DMS53 (cell line): Measurements from ENCODE around the gene TRIM14.
A peak's percentile ranks its signal among the peaks of the same experiment; 100 is the strongest.

Experiments
- DNase-seq: peaks from one replicate; lab custom pipeline; 2025; lab: John Stamatoyannopoulos, UW

TRIM14 gene, protein sequence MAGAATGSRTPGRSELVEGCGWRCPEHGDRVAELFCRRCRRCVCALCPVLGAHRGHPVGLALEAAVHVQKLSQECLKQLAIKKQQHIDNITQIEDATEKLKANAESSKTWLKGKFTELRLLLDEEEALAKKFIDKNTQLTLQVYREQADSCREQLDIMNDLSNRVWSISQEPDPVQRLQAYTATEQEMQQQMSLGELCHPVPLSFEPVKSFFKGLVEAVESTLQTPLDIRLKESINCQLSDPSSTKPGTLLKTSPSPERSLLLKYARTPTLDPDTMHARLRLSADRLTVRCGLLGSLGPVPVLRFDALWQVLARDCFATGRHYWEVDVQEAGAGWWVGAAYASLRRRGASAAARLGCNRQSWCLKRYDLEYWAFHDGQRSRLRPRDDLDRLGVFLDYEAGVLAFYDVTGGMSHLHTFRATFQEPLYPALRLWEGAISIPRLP

DNA sequence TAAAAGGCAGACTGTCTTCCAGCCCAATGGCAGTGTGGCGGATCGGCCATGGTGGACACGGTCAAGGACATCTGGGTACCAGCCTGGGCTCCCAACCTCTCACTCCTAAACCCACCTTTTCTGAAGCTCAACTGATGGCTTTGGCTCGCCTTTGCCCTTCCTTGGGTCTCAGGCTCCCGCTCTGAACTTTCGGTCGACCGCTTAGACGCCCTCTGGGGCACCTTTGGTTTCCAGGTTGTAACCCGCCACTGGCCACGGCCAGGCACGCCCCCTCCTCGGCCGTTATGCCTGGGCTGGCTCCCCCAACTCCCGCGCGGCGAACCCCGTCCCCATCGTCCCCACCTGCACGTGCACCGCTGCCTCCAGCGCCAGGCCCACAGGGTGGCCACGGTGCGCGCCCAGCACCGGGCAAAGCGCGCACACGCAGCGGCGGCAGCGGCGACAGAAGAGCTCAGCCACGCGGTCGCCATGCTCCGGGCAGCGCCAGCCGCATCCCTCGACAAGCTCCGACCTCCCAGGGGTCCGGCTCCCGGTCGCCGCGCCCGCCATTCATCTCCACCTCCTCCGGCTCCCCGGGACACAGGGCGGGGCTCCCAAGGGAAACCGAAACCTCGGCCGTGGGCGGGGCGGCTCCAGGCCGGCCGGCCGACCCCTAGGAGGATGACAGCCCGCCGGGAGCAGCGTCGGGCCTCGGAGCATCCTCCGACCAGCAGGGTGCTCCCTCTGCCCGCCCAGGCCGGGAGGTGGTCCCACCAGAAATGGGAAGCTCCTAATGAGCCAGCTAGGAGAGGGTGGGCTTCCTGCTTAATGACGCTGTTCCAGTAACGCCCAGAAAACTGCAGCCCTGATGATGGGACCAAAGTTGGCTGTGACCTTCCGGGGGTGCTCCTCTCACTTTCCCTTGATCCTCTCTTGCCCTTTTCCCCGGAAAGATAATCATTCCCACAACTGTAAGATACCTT lies at the start of gene TRIM14:
Gene TRIM14, minus strand, starts transcription at position 583 of the 962 bp plus-strand sequence. Its CDS starts 34 bp downstream, at position 549.
- DNase-seq = peak; percentile 82

DNA sequence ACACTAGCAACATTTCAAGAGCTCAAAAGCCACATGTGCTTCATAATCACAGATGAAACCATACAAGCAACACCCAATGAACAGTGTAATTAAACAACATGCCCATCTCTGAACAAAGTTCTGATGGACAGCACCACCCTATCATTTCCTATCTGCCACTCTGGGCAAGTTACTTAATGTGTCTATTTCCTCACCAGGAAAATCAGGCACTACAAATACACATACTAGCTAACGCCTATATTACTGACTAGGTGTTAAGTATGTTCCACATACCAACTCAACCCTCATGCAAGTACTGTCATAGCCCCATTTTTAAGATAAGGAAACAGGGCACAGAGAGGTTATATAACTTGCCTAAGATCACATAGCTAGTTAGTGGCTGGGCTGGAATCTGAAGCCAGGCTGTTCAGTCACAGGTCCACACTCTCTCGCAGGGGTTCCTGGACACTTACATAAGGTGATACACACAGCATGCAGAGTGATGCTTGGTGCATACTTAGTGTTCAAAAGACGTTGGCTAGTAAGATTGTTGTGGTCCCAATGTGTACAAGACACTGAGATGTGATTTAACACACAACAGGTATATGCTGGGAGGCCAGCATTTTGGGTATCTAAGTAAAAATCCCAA lies 49.2 kb upstream of the TRIM14 start:
- DNase-seq = no peak

DNA sequence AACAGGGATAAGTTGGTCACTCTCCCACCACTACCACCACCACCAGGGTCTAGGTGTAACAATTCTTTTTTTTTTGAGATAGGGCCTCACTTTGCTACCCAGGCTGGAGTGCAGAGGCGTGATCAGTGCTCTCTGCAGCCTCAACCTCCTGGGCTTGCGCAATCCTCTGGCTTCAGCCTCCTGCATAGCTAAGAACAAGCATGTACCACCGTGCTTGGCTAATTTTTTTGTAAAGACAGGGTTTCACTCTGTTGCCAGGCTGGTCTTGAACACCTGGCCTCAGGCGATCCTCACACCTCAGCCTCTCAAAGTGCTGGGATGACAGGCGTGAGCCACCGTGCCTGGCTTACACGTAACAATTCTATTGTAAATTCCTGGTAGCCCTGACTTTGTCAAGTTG lies 45.9 kb upstream of the TRIM14 start:
- no peak for DNase-seq

DNA sequence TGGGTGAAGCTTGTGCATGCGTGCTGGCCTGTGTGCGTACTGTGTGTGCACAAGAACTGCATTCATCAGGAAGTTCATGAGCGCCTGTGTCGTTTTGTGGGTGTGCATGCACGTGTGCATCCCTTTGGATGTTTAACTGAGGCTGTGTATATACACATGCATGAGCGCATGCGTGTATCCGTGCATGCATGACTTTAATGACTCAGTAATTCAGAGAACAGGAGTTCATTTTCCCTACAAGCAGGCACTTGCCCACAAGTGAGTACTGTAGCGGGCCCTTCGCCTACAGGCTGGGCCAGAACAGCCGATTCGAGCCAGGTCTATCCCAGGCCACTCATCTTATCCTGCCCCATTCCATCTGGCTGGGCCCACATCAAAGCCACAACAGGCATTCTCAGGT lies 43.6 kb upstream of the TRIM14 start:
- no peak for DNase-seq

DNA sequence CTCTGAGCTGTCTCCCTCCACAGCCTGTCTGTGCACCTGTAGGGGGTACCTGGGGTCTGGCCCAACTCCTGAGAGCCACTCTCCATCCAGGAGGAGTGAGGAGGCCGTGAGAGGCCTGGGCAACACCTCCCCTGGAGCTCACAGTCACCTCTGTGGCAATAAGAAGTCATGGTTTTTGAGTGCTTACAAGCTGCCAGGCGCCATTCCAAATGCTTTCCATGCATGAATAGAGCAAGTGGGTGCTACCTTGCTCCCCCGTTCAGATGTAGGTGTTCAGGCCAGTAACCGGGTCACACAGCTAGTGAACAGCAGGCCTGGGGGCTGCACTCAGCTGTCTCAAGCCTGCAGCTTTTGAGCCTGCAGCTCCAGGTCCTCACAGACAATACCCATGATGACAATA lies 42.8 kb upstream of the TRIM14 start:
- no peak for DNase-seq

DNA sequence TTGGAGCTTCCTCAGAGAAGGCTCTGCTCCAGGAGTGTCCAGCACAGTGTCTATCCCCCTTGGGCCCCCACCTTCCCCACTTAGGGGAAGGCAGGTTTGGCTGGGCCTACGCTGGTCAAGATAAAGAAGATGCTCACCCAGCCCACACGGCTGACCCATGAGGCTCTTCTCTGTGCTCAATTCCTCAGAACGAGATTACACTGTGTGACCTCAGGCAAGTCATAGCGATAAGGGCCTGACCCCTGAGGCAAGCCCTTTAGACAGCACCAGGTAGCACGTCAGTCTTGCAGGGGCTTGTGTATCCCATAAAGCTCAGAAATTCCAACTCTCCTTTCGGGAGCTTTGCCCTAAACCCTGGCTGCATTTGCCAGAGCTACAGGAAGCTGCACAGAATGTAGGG lies 40.8 kb upstream of the TRIM14 start:
- DNase-seq = no peak

DNA sequence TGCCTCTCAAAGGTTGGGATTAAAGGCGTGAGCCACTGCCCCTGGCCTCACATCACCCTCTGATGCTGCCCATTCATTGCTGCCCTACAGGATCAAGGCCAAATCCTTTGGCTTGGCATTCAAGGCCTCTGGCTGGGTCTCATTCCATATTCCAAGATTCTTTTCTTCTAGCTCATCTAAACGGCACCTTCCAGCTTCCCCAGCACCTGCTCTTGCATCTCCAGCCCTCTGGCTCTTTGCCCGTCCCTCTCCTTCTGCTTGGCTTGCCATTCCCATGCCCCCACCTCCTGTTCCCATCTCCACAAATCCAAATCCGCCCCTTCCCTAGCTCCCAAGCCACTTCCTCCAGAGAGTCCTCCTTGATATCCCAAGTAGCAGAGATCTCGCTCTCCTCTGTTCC lies 40.3 kb upstream of the TRIM14 start:
- no peak for DNase-seq

DNA sequence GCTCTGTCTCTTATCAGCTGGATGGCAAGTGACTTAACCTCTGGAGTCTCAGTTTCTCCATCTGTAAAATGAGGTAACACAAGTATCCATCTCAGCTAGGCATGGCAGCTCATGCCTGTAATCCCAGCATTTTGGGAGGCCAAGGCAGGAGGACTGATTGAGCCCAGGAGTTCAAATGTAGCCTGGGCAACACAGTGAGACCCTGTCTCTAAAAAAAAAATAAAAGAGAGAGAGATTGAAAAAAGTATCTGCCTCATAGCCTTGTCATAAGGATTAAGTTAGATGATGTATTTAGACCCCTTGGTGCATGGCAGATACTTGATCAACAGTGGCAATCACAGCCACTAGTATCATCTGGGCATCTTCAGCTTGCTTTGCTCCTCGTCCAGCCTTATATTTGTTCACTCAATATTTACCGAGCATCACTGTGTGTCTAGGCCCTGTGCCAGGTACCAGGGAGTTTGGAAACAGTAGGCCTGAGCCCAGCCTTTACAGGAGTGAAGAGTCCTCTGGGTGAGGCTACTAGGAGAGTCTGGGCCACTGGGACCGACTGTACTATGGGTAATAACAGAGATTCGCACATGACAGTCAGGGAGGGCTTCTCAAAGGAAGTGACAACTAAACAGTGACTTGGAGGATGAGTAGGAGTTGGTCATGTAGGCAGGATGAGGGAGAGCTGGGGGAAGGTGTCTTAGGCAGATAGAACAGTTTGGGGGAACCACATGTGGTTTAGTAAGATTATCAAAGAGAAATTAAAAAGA lies 39.2 kb upstream of the TRIM14 start:
- DNase-seq = peak; percentile 87

DNA sequence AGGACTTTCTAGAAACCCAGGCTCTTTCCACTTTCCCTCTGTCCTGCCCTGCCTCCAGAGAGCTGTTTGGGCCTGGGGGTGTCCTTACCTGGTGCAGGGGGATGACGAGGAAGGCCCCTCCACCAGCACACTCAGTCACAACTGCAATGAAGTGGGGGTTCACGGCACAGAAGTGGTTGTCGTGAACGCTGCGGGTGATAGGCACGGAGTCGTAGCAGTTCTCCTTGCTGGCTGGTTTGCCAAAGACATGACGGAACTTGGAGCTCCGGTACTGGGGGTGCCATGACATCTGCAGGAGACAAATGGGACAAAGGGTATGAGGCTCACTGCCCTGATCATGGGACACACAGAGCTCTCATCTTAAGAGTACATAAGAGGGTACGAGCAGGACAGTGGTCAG lies 38.4 kb upstream of the TRIM14 start:
- no peak for DNase-seq

DNA sequence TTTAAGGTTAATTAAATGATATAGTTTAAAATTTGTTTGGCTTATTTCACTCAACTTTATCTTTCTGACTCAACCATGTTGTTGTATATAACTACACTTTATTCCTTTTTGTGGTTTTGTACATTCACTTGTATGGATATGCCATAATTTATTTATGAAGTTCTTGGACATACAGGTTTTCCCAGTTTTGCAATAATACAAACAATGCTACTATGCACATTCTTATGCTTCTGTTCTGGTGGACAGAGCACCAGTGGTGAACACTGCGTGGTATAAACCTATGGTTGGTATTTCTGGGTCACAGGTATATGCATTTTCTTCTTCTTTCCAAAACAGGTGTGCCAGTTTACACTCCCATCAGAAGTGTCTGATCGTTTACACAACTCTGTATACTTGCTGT lies 35.7 kb upstream of the TRIM14 start:
- peak; percentile 45 for DNase-seq

DNA sequence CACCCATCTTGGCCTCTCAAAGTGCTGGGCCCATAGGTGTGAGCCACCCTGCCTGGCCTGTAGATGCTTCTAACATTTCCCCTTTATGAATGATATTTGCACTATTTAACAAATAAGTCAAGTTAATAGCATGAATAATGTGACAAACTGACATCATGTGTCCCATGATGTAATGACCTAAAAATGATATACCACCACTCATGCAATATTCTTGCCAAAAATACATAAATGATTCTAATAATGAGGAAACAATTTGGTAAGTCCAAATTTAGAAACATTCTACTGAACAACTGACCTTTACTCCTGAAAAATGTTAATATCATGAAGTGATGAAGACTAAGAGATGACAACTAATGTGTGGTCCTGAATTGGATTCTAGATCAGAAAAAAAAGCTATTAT lies 33.5 kb upstream of the TRIM14 start:
- no peak for DNase-seq

DNA sequence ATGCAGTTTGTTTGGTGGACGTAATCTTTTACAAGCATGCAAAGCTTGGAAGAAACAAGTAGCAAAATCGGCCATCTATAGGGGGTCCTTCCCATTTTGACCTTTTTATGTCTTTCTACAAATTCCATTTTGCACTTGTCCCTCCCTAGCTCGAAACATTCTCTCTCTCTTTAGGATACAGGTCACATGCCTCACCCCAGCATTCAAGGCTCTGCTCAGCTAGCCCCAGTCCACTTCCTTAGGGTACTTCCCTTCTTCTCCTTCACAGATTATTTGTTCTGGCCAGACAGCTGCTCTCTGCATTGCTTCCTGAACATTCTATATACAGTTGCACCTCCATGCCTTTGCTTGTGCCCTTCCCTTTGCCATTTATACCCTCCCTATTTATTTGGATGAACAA lies 31.7 kb upstream of the TRIM14 start:
- DNase-seq = peak; percentile 17

DNA sequence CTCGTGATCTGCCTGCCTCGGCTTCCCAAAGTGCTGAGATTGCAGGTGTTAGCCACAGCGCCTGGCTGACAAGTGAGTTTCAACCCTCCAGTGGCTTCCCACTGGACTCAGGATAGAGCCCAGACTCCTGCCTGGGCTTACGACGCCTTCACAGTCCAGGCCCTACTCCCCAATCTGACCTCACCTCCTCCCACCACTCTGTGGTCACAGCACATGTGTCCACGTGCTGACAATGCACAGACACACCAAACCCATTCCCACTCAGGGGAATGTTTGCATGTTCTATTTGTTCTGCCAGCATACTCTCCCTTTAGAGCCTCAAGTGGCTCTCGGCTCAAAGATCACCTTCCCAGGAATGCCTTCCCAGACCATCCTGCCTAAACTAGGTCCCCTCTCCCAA lies 31.1 kb upstream of the TRIM14 start:
- peak; percentile 51 for DNase-seq

DNA sequence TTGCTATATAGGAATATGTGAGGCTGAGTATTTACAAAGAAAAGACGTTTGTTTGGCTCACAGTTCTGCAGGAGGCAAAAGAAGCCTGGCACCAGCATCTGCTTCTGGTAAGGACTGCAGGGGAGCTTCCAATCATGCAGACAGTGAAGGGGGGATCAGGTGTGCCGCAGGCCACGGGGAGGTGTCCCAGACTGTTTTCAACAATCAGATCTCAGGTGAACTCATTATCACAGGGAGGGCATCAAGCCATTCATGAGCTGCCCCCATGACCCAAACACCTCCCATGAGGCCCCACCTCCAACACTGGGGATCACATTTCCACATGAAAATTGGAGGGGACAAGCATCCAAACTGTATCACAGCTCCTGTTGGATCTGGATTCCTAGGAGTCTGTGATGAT lies 30.4 kb upstream of the TRIM14 start:
- no peak for DNase-seq

DNA sequence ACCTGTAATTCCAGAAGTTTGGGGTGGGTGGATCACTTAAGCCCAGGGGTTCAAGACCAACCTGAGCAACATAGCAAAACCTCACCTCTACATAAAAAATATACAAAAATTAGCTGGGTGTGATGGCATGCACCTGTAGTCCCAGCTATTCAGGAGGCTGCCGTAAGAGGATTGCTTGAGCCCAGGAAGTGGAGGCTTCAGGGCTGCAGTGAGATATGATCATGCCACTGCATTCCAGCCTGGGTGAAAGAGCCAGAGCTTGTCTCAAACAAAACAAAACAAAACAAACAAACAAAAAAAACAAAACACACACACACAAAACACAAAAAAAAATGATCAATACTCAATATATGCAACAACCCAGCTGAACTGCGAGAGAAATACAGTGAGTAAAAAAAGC lies 29.5 kb upstream of the TRIM14 start:
- no peak for DNase-seq

DNA sequence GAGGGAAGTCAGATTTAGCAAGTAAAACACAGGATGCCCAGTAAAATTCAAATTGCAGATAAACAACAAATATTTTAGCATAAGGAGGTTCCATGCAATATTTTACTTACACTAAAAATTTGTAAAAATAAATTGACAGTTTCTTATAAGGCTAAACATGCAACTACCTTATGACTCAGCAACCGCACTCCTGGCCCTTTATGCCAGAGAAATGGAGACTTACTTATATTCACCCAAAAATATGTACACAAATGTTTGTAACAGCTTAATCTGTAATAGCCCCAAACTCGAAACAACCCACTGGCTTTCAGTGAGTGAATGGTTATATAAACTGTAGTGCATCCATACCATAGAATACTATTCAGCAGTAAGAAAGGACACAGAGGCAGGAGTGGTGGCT lies 28.6 kb upstream of the TRIM14 start:
- DNase-seq = no peak

DNA sequence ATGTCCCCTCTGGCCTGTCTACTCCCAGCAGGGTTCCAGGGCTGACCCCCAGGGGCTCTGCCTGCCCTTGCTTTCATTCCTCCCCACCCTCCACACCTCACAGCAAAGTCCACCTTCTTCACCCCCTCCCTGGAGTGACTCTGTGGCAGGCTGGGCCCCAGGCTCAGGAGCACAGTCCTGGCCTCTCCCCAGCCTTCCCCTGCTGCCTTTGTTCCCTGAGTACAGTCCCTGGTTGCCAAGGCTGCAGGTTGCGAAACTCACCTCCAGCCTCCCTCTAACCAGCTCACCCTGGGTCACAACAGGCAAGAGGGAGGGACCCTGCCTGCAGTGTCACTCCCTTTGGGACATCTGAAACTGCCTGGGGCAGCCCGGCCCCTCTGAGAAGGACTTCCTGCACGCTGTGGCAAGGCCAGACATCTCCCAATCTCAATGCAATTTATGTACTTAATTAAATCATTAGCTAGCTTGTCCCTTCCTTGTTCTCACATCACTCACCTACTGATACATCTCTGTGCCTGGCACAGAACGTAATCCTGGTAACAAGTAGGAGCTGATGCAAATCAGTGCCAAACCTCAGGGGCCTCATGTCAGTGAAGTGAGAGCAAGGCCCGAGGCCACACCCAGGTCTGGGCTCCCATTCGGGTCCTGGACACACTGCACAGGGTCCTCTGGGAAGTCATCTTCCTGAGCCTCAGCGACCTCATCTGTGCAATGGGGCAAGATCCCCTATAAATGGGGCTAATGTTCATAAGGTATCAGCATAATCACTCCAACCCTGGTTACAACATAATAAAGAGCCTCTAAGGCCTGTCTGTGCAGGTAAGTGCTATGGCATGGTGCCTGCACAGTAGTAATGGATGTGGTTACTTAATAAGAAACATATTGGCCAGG lies 27.3 kb upstream of the TRIM14 start:
- DNase-seq = peak; percentile 31

DNA sequence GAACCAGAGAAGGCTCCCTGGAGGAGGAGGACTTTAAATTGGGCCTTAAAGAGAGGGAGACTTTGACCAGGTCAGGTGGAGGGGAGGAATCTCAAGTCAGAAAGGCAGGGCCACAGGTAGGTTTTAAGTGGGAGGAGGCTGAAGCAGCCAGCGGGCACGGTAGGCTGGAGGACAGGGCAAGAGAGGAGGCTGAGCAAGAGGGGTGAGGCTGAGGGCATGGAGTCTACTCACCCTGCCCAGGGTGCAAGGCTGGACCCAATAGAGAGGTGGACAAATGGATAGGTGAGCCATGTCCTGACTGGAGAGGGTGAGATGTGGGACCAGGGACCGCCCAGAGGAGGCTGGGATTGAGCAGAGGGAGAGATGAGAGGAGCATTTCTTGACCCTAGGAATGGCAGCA lies 25.6 kb upstream of the TRIM14 start:
- DNase-seq = no peak

DNA sequence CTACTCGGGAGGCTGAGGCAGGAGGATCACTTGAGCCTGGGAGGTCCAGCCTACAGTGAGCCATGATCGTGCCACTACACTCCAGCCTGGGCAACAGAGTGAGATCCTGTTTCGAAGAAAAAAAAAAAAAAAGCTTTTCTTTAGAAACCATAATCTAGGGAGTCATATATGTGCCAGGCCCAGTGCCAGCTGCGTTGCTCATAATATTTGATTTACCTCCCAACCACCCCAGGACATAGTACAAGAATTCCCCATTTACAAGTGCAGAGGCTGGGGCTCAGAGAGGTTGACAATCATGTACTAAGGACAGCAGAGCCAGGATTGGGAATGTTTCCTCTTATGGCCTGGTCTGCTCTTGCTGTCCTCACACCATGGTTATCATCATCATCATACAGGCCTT lies 25.1 kb upstream of the TRIM14 start:
- no peak for DNase-seq

DNA sequence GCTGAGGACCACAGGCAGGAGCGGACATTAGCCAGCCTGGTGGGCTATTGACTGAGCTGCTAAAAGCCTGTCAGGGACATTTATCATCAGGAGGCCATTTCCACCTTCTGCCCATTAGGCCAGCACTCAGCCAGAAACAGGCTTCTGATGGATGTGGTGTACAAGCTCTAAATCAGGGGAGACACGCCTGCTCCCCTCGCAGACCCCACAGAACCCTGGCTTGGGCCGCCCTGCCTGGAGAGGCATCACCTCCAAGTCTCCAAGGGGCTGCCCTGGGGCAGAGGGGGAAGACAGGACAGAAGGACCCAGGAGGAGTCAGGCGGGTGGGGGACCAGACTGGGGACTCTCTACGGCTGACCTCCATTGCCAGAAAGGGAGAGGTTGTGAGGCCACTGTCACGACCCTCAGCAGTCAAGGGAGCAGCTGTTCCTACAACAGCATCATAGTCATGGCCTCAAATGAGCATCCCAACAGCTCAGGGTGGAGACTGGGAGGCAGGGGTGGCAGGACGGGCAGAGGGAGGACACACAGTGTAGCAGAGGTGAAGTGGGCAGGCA lies 24.0 kb upstream of the TRIM14 start:
- DNase-seq = no peak
